GM18873 (cell line): ENCODE data around the gene MAX.
A peak's percentile ranks its signal among the peaks of the same experiment; 100 is the strongest.

Experiments
- ATAC-seq: cut with Tn5 transposase; IDR thresholded peaks from one replicate; pipeline ENCODE4 v1.9.1; 2021; ENCODE audit warnings: mild to moderate bottlenecking, moderate library complexity, moderate number of reproducible peaks; ENCODE audit not compliant: unreplicated experiment, low FRiP score

Gene MAX

DNA sequence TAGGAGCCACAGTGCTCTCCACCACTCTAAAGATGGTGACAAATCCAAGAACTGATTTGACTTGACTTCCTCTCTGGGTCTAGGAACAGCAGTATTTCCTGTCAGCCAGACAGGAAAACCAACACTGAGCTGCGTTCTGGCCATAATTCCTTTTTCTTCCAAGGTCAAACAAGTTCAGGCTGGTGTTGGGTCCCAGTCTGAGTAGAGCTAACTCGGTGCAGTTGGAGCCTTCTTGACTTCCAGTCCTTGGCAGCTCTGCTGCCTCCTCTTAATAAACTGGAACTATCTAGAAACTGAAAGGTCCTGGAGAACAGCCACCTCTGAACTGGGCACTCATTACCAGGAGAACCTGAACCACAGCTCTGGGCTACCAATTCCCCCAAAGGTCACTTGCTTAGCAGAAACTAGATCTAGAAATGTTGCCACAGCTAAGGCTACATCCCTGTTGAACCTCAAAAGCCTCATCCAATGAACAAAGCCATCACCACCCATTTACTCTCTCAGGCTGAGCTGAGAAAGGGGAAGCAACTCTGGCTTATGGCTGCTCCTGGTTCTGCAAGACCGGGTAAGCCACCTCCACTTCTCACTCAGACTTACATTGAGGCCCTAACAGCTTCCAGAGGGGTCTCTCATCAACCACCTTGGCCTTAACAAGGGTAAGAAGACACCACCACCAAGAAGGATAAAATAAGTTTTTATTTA lies 27.7 kb downstream of the MAX start:
- ATAC-seq = no peak

DNA sequence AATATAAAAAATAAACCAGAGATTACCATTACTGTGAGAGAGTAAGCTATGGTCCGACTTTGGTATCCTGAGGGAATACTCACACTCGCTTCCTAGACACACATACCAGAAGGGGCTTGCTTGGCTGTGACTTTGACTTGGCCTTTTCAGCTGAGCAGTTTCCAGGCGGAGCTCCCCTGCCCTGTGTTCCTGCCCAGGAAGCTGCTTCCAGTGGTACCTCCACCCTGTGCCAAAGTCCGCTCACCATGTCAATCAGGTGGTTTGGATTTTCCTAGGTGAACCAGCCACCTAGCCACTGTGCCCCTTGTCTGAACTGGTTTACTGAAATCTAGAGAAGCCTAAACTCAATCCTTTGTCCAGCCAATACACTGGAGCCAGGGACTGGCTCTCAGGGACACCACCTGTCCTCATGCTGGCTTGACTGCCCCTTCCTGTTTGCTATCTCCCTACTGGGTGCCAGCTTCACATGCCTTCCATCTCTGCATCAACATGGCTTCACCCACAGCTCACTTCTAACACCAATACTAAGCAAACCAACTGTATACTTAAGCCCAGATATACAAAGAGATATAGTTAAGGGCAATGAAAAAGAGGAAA lies 28.6 kb downstream of the MAX start:
- no peak for ATAC-seq

DNA sequence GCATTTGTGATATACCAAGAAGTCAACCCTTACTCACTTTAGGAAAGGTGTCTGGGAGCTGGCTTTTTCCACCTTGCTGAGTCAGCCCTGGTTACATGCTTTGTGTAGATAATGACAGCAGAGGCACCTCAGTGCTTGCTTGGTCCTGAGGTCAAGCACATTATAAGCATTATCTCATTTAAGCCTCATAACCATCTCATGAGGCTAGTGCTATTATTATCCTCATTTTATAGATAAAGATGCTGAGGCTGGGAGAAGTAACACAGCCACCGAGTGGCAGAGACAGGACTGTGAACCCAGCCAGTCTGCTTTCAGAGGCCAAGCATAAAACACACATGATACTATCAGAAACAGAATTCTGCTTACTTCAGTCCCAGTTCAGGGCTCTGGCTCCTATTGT lies 29.4 kb downstream of the MAX start:
- ATAC-seq = no peak

DNA sequence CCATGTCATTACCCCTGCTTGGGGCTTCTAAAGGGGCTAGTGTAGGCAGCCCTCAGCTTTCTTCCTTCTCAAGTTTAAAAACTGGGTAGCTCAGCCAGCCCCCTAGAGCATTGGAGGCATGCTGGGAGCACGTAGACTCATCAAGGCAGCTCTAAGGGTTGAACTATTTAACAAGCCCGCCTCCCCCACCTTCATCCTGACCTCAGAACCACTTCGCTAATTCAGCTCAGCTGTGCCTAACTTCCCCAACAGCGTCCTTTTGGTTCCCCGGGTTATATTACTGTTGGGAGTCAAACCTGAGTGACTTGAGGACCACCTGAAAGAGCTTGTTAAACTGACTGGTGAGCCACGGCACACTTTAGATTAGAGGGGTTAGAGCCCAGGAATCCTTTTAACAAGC lies 30.1 kb downstream of the MAX start:
- ATAC-seq = no peak

DNA sequence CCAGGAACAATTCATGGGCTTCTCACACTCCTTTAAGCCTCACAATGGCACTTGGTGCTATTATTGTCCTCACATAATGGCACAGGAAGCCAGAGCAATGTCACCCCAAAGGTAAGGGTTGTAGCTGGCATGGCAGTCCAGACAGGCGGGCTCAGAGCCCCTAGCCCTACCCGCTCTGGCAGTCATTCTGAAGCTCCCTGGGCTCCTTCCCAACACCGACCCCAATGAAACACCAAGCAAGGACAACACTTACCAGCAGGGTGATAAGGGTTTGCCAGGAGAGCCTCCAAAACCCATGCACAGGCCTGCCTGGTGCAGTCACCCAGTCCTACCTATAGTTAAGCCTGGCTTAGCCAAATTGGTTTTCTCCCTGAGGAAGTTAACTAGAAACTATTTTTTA lies 30.8 kb downstream of the MAX start:
- no peak for ATAC-seq

DNA sequence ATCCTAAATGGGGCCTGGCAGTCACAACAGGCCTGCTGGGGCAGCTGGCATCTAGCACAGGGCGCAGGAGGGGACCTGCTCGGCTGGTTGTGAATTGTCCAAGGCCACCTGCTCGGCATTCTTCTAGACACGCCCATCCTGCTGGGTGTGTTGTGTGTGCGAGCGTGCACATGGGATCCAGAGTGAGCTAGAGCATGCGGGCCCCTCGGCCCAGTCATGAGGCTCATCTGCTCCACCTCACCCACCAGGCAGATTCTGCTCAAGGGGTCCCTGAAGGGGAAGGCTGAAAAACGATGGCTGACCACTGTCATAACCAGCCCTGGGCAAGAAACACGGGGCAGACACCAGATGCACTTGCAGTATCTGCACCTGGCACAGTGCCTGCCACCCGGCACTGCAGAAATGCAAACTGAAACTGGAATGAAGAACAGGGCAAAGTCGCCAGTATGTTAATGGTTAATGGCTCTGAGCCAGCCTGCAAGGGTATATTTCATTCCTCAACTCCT lies 31.8 kb downstream of the MAX start:
- ATAC-seq = peak; percentile 48

DNA sequence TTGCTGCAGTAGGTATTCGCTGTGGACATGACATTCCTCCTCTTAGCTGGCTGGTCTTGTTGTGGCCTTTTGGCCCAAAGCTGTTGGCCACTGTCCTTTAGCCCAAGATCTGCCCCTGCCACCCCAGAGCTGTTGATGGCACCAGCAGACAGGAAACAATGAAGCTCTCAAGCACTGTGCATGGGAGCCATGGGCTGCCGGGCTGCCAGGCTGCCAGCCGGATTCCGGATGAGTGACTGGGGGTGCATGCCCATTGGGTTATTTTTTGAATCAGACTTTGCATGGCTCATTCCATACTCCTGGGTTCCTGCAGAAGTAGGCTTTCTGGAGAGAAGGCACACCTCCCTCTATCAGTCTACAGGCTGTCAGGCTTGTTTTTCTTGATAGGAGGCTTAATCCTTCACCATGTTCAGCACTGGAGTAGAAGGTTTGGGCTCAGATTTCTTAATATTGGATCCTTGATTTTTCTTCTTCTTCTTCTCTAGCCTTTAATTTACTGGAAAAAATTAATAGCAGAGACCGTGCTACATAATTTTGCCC lies 32.4 kb downstream of the MAX start:
- ATAC-seq = no peak

DNA sequence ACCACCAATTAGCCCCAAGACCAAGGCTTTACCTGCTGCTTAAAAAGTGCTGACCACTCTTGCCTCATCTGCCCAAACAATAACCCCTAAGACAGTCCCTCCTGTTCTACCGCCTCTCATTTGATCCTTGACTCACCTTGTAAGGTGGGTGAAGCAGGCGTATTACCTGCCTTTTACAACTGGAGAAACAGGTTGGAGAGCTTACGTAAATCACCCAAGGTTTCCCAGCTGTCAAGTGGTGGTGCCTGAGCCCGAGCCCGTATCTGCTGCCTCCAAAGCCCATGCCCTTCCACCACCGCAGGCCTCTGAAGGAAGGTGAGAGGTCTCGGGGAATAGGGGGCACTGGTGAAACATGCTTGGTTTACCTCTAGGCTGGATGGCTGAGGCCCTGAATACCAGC lies 36.6 kb downstream of the MAX start:
- ATAC-seq = no peak

DNA sequence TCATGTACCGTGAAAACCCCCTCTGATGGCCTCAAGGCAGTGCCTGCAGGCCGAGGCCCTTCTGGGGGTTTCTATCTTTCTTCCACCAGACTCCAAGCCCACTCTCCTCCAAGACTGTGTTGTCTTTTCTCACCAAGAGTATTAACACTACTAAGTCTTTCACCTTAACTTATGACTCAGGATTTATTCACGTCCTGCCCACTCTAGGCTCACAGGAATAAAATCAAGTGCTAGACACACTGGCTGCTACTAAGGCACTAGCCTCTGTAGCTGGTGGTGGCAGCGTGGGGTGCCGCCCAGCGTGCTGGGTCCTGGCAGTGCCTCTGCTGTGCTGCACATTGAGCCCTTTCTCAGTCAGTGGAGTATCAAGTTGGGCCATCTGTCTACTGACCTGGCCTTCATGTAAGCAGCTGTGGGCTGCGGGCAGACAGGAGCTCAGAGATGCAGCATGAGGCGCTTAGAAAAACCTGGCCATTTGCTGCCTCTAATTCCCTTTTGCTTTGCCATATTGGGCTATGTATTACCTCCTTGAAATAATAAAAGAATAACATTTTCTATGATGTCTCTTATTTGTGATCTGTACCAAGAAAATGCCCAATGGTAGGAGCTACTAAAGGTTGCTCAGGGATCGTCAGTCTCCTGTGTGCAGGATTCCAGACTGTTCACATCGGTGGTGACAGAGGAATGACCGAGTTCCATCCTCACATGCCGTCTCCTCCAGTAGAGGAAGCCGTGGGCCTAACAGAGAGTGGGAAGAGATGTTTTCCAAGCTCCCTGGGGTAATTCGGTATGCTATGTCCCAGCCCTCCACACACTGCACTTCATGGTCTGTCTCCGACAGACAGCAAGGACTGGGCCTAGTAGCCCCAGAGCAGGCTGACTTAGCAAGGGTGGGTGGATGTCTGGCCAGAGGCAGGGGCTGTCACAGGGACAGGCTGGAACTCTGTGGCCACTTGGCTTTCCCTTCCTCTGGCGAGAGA lies 39.9 kb downstream of the MAX start:
- no peak for ATAC-seq

DNA sequence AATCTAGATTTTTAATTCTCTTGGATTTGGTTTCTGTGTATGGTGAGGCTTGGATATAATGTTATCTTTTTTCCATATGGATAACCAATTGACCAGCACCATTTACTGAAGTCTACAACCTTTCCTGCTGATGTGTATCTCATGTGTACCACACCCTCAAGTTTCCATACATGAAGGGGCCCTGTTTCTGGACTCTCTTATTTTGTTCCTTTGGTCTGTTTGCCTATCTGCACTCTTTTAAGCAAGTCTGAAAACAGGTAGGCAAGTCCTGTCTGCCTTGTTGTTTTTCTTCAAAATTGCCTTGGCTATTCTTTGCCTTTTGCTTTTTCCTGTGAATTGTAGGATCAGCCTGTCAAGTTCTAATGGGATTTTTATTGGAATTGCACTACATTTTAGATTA lies 44.6 kb downstream of the MAX start:
- ATAC-seq = no peak

DNA sequence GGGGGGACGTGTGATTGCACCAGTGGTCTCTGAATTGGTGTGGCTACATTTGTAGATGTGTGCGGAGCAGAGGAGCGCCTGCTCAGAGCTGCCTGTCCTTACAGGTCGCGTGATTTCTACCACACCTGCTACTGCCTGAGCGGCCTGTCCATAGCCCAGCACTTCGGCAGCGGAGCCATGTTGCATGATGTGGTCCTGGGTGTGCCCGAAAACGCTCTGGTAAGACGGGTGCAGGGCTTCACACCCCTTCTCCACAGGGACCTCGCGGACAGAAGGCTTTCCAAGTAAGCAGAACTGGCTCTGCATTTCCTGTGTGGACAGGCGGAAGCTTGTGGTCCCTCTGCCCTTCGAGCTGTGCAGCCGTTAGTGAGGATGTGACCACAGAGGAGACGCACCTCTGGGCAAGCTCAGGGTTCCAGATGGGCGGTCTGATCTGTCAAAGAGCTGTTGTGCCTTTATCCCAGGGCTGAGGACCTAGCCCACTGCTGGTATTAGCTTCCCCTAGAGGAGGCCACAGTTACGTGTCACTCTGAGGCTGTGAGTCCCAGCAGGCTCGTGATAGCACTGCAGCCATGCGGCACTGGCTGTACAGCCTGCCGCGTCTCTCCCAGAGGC lies 47.7 kb downstream of the MAX start:
- ATAC-seq = no peak

DNA sequence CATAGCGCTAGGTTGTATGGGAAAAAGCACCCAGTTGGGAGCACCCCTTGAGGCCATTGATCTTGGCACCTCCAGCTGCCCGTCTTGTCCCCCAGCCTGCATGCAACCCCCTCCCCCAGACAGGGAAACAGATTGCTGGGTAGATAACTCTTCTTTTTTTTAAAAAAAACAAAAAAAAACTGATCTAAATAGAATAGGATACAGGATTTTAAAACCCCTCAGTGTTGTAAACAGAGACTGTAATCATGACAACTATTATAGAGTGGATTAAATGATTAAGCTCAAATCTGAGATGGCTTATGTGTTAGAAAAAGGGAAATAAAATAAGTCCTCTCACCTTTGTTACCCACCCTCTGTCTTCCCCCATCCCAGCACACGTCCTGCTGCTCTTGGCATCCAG lies 48.9 kb downstream of the MAX start:
- no peak for ATAC-seq

DNA sequence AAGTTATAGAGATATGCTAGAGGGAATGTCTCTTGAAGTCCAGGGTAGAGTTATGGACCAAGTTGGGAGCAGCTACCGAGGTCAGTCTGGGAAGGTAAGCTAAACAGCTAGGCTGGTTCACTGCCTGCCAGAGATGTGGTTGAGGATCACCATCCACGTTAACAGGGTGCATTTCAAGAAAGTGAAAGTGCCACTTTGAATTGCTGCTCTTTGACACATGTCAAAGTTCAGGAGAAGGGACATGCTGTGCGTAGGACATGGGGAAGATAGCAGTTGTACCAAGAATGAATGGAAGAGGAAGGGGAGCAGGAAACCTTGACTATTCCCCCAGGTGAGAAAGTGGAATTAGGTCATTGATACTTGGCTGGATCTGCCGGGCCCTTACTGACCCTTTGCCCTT lies 49.5 kb downstream of the MAX start:
- ATAC-seq = no peak

DNA sequence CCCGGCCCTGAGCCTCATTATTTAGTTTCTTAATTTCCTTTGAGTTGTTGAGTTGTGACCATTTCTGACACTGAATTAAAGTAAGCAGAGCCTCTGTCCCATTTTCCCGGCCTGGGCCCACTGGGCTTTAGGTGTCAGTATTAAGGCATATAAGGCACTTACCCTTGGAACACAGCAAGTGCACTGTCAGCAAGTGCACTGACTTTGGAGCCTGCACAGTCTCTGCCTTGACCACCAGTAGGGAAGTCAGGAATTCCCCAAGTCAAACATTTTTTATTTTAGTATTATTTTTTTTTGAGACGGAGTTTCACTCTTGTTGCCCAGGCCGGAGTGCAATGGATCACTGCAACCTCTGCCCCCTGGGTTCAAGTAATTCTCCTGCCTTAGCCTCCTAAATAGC lies 56.6 kb downstream of the MAX start:
- no peak for ATAC-seq

DNA sequence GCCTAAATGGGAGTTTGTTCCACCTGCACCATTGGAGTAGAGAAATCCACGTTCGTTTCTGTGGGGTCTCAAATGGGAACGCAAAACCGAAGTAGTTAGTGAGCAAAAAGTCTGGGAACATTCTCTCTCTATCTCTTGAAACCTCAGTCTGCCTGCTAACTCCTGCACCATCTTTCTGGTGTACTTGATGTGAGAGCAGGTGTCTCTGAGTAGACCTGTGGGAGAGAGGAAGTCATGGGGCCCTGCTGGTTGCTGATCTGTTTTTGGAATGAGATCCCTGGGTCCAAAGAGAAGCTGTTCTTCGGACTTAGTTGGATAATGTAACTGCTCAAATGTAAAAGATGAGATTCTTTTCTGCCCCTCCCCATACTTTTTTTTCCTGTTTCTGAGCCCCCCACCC lies 57.3 kb downstream of the MAX start:
- ATAC-seq = no peak

DNA sequence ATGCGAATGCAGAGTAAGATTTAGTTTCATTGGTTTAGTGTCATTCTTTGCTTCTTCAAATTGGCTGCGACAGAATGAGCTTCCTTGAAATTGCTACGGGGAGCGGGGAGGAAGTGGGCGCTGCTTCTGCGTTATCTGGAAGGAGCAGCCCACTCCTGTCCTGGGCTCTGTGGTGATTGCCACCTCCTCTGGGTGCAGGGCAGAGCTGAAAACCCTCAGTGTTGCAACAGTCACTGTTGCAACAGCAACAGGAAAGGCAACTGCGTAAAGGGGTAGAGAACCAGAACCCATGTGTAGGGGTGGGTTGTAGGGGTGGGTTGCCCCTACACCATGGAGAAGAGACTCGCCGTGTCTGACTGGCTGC lies 57.7 kb downstream of the MAX start:
- ATAC-seq = no peak

DNA sequence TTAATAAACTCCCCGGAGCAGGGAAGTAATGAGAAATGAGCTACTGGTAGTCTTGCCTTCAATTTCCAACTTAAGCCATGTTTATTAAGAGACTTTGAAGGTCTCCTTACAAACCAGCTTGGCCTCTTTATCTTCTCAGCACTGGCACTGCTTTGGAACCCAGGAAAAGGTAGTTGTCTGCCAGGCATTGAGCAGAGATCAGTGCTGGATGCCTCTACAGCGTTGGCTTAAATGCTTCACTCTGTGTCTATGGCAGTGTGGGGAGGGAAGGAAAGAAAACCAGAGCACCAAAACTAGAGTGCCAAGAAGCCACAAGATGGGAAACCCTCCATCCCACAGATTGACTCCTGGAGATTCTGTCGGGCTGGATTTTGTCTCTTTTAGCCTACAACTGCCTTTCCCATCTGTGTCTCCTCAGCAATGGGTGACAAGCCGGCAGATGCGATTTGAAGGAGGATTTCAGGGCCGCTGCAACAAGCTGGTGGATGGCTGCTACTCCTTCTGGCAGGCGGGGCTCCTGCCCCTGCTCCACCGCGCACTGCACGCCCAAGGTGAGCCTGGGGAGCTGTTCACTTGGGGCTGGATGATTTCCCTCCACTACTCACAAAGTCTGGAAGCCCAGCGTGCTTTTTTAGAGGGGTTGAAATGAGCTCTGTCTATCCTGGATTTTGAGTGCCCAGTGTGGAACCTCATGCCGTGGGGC lies 58.3 kb downstream of the MAX start:
- no peak for ATAC-seq

DNA sequence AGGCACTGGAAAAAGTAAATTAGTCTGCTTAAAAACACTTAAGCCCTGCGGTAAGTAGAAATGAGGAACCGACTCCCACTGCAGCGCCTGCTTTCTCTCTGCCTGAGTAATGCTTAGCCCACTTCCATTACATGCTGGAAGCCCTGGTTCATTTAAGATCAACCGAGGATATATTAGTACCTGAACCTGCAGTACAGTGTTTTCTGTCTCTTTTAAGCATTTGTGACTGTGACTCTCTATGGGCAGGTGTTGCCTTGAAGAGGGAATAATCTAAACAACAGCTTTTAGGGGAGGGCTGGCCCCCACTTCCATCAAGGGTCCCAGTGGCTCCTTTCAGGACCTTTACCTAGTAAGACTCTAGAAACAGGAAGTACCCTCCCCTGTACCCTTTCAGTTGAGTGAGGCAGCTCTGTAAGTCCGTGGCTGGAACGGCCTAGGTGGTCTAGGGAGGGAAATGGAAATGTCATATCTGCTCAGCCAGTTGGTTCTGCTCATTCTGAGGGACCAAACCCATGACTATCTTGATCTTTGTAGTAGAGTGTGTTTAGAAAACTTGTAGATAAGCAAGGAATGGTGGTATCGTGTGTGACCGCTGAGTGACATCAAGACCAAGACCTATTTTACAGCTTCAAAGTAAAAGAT lies 59.5 kb downstream of the MAX start:
- ATAC-seq = no peak

DNA sequence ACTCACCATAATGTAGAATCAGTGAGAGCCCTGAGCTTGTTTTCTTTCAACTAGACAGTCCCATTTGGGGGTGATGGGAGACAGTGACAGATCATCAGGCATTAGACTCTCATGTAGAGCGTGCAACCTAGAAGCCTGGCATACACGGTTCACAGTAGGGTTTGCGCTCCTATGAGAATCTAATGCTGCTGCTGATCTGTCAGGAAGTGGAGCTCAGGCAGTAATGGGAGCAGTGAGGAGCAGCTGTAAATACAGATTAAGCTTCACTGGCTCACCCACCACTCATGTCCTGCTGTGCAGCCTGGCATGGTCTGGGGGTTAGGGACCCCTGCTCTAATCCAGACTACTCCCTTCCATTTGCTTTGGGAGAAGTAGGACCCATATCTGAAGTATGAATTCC lies 60.0 kb downstream of the MAX start:
- ATAC-seq = no peak
